ENCODE results near the gene NDUFA7. TPM values are rescaled to one million over a fixed set of nuclear protein-coding genes. Genes with fewer than 3 reads are reported as not detected.

NDUFA7 gene
- polyA plus RNA-seq, 1 donor from 2014 or later: 37.3 TPM

Other genes with a start within 250 kb of the NDUFA7 start
- gene FBN3, start 171.8 kb downstream of the NDUFA7 start, polyA plus RNA-seq: 32.7 and 52.7 TPM in 2 replicates
- gene CERS4, start 112.0 kb downstream of the NDUFA7 start, polyA plus RNA-seq: 55.5 and 59.3 TPM in 2 replicates
- gene CD320, start 13.0 kb downstream of the NDUFA7 start, polyA plus RNA-seq: 89.6 and 98.2 TPM in 2 replicates
- gene RPS28, start 121 bp upstream of the NDUFA7 start, polyA plus RNA-seq: 192 and 196 TPM in 2 replicates
- gene KANK3, start 21.9 kb upstream of the NDUFA7 start, polyA plus RNA-seq: 1.0 and 2.8 TPM in 2 replicates
- not detected in 2 replicates for gene ANGPTL4, start 42.8 kb upstream of the NDUFA7 start, polyA plus RNA-seq
- 71.1 and 84.2 TPM in 2 replicates for gene RAB11B, start 69.0 kb upstream of the NDUFA7 start, polyA plus RNA-seq
- gene MARCHF2, start 91.9 kb upstream of the NDUFA7 start, polyA plus RNA-seq: 57.3 and 67.9 TPM in 2 replicates
- 91.7 and 113 TPM in 2 replicates for gene HNRNPM, start 123.6 kb upstream of the NDUFA7 start, polyA plus RNA-seq
- gene PRAM1, start 181.3 kb upstream of the NDUFA7 start, polyA plus RNA-seq: 0.62 and 1.5 TPM in 2 replicates
- gene ZNF414, start 192.8 kb upstream of the NDUFA7 start, polyA plus RNA-seq: 3.4 and 13.4 TPM in 2 replicates